Fibroblast of skin of right quadriceps (primary cell): Measurements from ENCODE around the gene OR51V1.
"Not testable (repeated sequence)": the region's sequence is repeated elsewhere in the genome, so short reads cannot be mapped to it uniquely, and the experiment has no call there.

Experiments used
- DNase-seq: peaks from one replicate; pipeline ENCODE4 v3.0.0-alpha.2; 2013

The OR51V1 gene, protein sequence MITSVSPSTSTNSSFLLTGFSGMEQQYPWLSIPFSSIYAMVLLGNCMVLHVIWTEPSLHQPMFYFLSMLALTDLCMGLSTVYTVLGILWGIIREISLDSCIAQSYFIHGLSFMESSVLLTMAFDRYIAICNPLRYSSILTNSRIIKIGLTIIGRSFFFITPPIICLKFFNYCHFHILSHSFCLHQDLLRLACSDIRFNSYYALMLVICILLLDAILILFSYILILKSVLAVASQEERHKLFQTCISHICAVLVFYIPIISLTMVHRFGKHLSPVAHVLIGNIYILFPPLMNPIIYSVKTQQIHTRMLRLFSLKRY

DNA sequence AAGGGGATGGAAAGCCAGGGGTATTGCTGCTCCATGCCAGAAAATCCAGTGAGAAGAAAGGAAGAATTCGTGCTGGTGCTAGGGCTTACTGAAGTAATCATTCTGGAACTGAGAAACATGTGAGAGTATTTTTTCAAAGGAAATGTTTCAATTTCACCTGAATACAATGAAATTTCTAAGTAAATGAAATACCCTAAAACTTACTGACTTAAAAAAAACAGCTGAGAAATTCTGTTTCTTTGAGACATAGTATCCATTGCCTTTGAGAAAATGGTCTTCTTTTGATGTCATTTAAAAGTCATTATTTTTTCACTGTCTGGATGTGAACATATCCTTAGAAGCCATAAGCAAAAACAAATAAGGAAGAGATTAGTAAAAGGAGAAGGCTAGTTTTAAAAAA, at the start of gene OR51V1:
TSS of gene OR51V1 (minus strand) at position 101 of the 400 bp plus-strand sequence. CDS start at position 101, 0 bp downstream.
- no peak for DNase-seq

DNA sequence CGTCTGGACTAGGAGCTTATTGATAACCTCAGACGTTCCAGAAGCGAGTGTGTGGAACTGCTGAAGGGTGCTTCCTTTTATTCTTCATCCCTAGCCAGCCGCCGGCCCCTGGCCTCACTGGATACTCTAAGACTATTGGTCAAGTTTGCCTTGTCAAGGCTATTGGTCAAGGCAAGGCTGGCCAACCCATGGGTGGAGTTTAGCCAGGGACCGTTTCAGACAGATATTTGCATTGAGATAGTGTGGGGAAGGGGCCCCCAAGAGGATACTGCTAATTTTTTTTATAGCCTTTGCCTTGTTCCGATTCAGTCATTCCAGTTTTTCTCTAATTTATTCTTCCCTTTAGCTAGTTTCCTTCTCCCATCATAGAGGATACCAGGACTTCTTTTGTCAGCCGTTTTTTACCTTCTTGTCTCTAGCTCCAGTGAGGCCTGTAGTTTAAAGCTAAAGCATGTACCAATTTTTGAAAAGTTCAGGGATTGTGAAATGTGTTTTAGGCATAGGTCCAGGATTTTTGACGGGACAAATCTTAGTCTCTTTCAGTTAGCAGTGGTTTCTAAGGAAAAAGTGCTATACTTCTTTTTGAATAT, 49.4 kb upstream of the OR51V1 start, which contains the start of gene HBG1:
TSS of gene HBG1 (minus strand) at position 51 of the 590 bp plus-strand sequence. CDS start 53 bp downstream, outside the sequence.
- DNase-seq, result not testable (repeated sequence)

DNA sequence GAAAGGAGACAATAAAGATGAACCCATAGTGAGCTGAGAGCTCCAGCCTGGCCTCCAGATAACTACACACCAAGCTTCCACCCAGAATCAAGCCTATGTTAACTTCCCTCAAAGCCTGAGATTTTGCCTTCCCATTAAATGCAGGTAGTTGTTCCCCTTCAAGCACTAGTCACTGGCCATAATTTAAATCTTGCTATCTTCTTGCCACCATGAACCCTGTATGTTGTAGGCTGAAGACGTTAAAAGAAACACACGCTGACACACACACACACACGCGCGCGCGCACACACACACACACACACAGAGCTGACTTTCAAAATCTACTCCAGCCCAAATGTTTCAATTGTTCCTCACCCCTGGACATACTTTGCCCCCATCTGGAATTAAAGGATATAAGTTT, 48.0 kb upstream of the OR51V1 start:
- not testable (repeated sequence) for DNase-seq

DNA sequence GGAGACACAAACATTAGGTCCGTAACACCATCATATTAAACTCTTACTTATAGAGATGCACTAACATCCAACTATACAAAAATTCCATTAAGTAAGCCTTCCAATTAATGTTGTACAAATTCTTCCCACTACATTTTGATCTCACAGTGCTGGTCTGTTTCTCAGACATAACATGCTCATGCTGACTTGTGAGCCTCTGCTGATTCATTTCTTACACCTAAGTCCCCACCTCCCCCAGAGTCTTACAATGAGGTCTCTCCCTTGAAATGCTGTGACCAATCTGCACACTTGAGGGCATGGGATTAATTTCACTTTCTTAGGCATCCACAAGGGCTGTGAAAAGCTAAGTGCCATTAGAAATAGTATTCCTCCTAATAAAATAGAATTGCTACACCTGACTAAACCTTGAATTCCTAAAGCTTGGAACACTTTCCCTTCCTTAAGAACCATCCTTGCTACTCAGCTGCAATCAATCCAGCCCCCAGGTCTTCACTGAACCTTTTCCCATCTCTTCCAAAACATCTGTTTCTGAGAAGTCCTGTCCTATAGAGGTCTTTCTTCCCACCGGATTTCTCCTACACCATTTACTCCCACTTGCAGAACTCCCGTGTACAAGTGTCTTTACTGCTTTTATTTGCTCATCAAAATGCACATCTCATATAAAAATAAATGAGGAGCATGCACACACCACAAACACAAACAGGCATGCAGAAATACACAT, 47.1 kb upstream of the OR51V1 start:
- peak; percentile 4 for DNase-seq

DNA sequence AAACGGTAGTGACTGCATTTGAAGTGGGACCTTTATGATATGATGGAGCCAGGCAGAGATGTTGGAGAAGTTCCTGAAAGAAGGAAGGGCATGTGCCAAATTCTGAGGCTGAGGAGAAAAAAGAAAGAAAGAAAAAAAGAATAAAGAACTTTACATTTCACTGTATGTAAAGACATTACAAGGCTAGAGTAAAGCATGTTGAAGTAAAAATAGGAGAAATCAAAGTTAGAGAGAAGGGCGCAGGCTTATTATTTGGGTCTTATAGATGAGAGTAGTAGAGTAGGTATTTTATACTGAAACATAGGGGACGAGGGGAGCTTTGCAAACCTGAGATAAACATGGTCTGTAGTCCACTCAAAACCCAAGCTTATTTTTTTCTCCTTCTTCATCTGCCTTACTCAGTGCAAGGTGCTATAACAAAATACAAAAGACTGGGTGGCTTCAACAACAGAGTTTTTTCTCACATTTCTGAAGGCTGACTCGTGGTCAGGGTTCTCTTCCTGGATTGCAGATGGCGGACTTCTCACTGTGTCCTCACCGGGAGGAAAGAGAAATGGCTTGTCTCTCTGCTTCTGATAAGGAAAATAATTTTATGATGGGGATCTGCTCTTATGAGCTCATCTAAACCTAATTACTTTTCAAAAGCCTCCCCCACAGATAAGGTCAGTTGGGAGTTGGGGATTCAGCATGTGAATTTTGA, 46.4 kb upstream of the OR51V1 start:
- DNase-seq, result no peak

DNA sequence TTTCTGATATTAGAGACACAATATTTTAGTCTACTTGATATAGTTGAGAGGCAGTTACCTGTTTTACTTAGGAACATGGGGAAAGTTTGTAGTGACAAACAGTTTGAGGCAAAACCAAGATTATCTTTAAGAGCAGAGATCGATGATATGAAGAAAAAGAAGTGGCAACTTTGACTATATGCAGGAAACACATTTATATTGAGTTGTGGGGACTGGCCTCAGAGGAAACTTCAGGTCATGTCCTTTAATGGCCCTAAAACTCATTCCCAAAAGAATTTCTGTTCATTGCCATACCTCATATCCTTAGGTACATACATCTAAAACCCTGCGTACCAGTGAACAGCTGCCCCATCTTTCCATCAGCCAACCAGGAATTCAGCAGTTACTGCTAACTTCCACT, 44.7 kb upstream of the OR51V1 start:
- no peak for DNase-seq

DNA sequence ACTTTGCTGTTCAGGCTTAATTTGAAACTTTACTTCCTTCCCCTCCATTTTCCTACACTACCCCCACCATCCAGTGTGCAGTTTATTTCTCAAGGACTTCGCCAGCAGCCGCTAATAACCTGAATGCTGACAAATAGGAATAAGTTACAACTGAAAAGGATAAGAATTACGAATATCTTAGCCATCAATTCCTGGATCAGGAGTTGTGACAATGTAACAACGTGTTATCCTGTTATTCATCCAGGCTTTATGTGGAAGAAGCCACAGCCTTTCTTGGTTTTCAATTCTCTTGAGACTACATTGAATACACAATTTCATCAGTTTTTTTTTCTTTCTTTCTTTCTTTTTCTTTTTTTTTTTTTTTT, 43.3 kb upstream of the OR51V1 start:
- DNase-seq, result no peak

DNA sequence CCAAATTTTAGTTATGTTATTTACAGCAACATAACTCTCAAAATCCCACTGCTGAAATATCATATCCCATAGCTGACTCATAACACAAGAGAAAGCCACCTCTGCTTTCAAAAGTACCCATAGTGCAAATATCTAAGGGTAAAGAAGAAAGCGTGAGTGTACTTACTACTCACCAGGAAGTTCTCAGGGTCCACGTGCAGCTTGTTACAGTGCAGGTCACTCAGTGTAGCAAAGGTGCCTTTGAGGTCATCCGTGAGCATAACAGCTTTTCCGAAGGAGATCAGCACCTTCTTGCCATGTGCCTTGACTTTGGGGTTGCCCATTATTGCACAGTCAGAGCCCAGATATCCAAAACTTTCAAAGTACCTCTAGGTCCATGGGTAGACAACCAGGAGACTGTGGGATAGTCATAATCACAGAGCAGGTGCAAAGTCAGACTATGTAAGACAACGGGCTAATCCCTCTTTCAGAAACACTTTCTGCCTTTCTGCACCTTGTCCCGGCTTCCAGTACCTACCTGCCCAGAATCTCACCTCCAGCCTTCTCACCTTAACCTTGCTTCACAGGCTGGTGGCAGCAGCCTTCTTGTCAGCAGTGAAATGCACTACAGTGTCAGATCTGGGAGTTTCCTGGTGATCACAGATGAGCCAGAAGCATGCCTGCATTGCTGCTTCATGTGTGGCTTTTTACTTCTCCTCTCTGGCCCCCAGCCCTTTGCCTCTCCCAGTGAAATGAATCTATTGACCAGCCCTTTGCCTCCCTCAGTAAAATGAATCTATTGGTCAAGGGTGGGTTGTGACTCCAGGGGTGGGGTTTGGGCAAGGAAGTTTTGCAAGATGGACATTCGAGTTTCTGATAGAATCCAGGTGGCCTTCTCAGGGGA, 42.7 kb upstream of the OR51V1 start:
- DNase-seq, result peak; percentile 2

DNA sequence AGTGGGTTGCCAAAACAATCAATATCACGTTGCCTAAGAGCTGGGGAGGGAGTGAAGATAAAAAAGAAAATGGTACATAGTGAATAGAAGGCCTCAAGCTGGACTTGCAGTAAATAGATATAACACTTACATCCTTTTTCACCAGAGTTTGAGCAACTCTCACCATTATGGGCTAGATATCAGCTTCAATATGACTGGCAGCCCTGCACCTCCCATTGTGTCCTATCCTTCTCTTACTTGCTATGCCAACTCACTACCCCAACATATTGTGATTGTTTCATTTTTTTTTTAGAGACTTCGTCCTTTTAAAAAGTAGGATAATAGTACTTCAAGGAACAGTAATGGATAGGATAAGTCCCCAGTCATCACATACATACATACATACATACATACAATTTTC, 41.7 kb upstream of the OR51V1 start:
- DNase-seq, result no peak

DNA sequence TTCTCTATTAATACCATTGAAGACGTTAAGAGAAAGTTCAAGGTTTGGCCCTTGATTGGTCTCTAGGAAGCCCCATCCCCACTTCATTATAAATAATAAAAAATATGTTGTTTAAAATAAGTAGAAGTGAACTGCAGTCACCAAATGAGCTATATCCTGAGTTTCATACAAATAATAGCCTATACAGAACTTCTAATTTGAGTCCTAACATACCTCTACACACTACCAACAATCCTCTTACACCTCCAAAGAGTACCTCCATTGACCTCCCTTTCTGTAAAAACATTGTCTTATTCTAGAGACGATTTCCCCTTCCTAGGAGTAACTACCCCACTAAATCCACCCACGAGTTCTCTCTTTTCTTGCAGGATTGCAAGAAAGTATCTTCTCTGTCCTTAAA, 41.0 kb upstream of the OR51V1 start:
- DNase-seq, result no peak

DNA sequence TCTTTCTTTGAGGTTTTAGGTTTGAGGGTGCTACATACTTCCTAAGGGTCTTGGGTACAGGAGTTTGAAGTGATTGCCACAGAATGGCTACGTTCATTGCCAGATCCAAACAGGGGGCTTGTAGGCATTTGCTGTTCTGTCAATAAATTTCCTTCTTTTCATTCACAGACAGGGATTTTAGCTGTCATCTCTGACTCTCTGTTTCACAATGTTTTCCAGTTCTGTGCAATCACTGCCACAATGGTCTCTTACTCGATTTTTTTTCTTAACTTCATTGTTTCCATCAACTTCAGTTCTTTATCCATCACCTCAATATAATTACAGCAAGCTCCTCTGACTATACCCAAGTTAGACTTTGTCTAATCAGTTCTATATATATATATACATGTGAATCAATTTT, 40.0 kb upstream of the OR51V1 start:
- DNase-seq, result no peak

DNA sequence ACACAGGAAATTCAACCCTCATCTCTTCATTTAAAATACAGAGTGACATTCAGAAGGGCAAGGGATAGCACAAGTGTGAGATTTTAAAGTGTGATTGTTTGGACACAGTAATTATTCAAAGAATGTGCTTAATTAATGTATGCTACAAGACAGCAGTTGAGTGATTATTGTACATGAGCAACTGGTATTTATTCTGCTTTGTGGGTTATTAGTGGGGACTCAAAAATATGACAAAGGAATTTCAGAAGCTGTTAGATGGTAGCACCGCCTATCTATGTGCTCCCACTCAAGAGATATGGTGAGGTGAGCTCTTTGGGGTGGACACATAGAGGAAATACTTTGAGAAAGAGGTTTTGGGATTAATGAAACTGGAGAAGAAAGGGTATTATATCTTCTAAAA, 39.6 kb upstream of the OR51V1 start:
- DNase-seq, result no peak

DNA sequence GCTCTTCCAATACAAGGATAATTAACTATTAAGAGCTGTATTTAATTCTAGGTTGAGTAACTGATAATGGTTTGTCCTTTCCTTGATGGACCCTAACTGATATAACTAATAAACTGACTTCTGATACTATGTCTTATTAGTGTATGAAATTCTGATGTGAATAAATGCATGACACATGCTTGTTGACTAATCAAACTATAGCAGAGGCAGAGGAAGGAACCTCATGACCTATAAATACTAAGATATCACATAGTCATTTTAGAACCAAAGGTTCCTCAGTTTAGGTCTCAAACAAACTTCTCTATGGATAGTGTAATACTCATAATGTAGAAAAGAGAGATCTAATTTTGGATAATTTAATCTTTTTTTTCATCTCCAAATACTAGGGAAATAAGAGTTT, 38.6 kb upstream of the OR51V1 start:
- no peak for DNase-seq

DNA sequence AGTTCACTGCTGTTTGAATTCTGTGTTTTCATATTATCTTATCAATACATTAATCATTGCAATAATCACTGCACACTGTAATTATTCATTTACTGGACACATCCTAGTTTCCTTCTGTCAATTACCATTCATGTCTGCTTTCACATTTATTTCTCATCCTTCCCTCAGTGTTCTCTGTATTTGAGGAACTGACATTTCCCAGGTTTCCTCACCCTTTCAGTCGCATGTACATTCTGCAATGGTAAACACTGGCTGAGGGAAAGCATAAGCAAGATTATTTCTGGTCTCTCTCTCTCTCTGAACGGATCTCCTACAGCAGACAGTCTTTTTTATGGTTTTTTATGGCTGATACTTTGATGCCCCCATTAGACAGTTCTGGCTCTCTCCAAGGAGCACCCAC, 38.0 kb upstream of the OR51V1 start:
- no peak for DNase-seq

DNA sequence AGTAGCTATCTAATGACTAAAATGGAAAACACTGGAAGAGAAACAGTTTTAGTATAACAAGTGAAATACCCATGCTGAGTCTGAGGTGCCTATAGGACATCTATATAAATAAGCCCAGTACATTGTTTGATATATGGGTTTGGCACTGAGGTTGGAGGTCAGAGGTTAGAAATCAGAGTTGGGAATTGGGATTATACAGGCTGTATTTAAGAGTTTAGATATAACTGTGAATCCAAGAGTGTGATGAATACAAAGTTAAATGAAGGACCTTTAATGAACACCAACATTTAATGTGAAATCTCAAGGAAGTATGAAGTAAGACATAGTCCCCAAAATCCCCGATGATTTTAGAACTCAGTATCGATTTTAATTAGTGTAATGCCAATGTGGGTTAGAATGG, 36.9 kb upstream of the OR51V1 start:
- no peak for DNase-seq

DNA sequence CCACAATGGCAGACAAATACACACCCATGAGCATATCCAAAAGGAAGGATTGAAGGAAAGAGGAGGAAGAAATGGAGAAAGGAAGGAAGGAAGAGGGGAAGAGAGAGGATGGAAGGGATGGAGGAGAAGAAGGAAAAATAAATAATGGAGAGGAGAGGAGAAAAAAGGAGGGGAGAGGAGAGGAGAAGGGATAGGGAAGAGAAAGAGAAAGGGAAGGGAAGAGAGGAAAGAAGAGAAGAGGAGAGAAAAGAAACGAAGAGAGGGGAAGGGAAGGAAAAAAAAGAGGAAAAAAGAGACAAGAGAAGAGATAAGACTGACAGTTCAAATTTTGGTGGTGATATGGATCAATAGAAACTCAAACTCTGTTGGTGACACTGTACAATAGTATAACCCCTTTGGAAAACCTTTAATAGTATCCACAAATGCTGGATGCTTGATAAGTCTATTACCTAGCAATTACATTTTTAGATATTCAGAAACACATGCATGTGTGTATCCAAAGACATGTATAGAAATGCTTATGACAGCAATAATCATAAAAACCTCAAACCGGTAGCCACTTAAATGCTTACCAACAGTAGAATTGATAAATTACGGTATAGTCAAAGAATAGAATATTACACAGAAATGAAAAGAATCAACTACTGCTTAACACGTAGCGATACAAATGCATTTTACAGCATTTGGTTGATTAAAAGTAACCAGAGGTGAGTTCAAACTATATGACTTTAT, 35.0 kb upstream of the OR51V1 start:
- DNase-seq, result no peak

DNA sequence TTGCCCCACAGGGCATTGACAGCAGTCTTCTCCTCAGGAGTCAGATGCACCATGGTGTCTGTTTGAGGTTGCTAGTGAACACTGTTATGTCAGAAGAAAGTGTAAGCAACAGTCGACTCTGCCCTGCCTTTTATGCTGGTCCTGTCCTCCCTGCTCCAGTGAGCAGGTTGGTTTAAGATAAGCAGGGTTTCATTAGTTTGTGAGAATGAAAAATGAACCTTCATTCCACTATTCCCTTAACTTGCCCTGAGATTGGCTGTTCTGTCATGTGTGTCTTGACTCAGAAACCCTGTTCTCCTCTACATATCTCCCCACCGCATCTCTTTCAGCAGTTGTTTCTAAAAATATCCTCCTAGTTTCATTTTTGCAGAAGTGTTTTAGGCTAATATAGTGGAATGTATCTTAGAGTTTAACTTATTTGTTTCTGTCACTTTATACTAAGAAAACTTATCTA, 33.9 kb upstream of the OR51V1 start, which contains the start of gene HBD:
TSS of gene HBD (minus strand) at position 103 of the 454 bp plus-strand sequence. CDS start at position 53, 50 bp downstream.
- no peak for DNase-seq

DNA sequence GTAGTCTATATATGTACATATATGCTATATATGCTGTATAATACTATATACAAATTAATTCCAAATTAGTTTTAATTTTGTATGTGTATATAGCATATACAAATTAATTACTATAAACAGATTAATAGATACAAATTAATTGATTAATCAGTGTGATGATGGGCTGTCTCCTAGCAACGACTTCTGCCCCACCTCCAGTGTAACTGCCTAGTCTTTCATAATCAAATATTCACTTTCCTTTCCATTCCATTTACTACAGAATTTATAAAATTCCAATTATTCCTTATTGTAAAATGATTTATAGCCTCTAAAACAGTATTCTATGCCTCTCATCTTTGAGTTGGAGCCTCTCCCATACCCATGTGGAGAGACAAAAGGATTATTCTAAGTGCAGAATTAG, 32.8 kb upstream of the OR51V1 start:
- DNase-seq, result no peak

DNA sequence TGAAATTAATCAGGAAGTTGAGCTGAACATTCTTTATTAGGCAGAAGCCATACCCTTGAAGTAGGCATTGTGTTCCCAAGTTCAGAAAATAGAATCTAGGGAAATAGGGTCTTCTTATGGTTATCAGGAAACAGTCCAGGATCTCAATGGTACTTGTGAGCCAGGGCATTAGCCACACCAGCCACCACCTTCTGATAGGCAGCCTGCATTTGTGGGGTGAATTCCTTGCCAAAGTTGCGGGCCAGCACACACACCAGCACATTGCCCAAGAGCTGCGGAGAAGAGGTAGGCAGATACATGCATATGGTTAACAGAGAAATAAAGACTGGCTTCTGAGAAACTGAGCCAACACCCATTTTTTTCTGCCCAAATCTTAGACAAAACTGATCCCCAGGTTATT, 32.3 kb upstream of the OR51V1 start:
- no peak for DNase-seq

DNA sequence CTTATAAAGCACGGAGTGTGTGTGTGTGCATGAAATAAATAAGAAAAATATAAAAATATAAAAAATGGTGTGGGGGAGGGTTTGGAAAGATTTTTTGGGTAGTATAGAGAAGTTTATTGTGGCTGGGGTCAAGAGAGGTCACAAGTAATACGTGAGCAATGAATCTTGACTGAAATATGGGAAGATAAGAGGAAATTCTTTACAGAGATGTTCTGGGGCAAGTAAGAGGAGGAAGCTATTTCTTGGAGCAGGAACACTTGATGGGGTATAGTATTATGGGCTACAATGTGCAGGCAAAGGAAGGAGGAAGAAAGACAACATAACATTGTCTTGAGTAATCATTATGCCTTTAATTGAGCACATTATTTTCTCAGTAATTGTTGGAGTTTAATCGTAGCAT, 31.7 kb upstream of the OR51V1 start:
- no peak for DNase-seq

DNA sequence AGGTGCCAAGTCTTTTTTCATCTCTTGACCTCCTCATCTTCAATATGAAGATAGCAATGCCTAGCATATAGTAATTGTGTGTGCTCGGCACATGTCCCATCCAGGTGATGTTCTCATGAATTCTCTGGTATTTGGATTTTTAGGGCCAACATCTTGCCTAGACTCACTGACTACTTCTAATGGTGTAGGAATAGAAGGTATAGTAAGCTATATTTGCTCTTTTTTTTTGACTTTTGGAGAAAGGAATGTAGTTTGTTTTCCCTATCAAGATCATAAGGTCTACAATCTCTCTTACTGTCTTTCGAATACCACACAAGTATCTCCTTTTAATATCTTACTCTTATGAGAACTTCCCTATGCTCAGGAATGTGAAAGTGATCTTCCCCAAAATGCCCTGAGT, 30.6 kb upstream of the OR51V1 start:
- DNase-seq, result no peak

DNA sequence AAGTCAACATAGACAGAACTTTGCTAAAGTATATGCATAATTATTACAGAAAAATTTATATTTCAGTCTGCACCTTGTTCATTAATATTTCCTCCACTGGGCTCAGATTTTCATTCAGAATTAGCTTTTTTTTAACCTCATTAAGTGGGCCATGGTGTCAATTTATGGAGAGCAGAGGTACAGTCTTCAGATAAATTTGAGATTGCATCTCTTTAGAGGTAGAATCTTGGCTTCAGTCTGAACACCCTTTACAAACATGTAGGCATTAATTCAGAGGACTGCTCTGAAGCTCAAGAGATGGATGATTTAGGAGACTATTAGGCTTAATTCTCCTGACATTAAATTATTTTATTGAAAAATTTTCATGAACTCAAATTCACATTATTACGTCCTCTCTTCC, 29.8 kb upstream of the OR51V1 start:
- no peak for DNase-seq
